HEK293 (cell line): Measurements from ENCODE around the gene CACNA2D4.

Experiments used
- CTCF ChIA-PET: fragments of 350-600 bp; formaldehyde crosslinking; extraction: SDS; loops from one replicate; lab custom pipeline; 2021; ENCODE audit warnings: antibody characterized with exemption; lab: Yijun Ruan, JAX
- POLR2A ChIA-PET: fragments of 300-600 bp; formaldehyde crosslinking; extraction: SDS; loops from one replicate; lab custom pipeline; 2020; ENCODE audit warnings: antibody characterized with exemption, inconsistent platforms; lab: Yijun Ruan, JAX
- H3K27ac ChIP-seq: fragments of 200-500 bp; sonication (Bioruptor generic); 2 replicates; pipeline ENCODE4 v1.5.1; 2014; ENCODE audit warnings: low read depth, low read length, control low read depth, inconsistent platforms; ENCODE audit errors: extremely low read depth
- H3K36me3 ChIP-seq, 2 experiments: fragments of 200-500 bp in 1 of 2; sonication (Bioruptor generic) in 1 of 2; 1 replicate in 1 of 2; 2 replicates in 1 of 2; pipeline ENCODE4 v1.5.1; 2014 to 2017; ENCODE audit warnings: inconsistent platforms in 2 of 2, low read length in 2 of 2; ENCODE audit not compliant: control insufficient read depth in 2 of 2, insufficient read depth in 1 of 2
- H3K4me1 ChIP-seq: fragments of 200-500 bp; sonication (Bioruptor generic); 2 replicates; pipeline ENCODE4 v1.5.1; 2014; ENCODE audit warnings: mild to moderate bottlenecking, low read length, inconsistent platforms; ENCODE audit not compliant: control insufficient read depth, insufficient read depth
- H3K4me3 ChIP-seq: 2 replicates; pipeline ENCODE4 v1.5.1; 2011; ENCODE audit warnings: low read depth, mild to moderate bottlenecking, control low read depth, low read length, moderate library complexity
- H3K9me3 ChIP-seq: fragments of 200-500 bp; sonication (Bioruptor generic); 2 replicates; pipeline ENCODE4 v1.5.1; 2014; ENCODE audit warnings: low read depth, low read length, inconsistent platforms; ENCODE audit not compliant: control insufficient read depth, insufficient read depth
- GFI1B ChIP-seq: fragments of 450-650 bp; formaldehyde crosslinking; IDR thresholded peaks from 2 replicates; pipeline ENCODE4 v1.5.1; 2016; ENCODE audit warnings: missing biosample characterization, missing genetic modification characterization
- PRDM4 ChIP-seq: fragments of 450-650 bp; formaldehyde crosslinking; IDR thresholded peaks from 2 replicates; pipeline ENCODE4 v1.5.1; 2017; ENCODE audit warnings: missing biosample characterization, missing genetic modification characterization
- SALL2 ChIP-seq: fragments of 450-650 bp; formaldehyde crosslinking; IDR thresholded peaks from 2 replicates; pipeline ENCODE4 v1.5.0; 2017; ENCODE audit warnings: missing biosample characterization, mild to moderate bottlenecking, missing genetic modification characterization, borderline replicate concordance
- SCRT1 ChIP-seq: fragments of 450-650 bp; formaldehyde crosslinking; IDR thresholded peaks from 2 replicates; pipeline ENCODE4 v1.5.1; 2016; ENCODE audit warnings: missing biosample characterization, missing genetic modification characterization, borderline replicate concordance
- SP7 ChIP-seq: fragments of 450-650 bp; formaldehyde crosslinking; IDR thresholded peaks from 2 replicates; pipeline ENCODE4 v1.5.1; 2016; ENCODE audit warnings: missing biosample characterization, missing genetic modification characterization
- TRIM28 ChIP-seq: IDR thresholded peaks from 2 replicates; pipeline ENCODE4 v1.6.1; 2011; ENCODE audit warnings: low read length, control low read depth, borderline replicate concordance
- WT1 ChIP-seq: fragments of 450-650 bp; formaldehyde crosslinking; IDR thresholded peaks from 2 replicates; pipeline ENCODE4 v1.5.1; 2016; ENCODE audit warnings: missing biosample characterization, missing genetic modification characterization
- ZBTB10 ChIP-seq: fragments of 450-650 bp; formaldehyde crosslinking; IDR thresholded peaks from 2 replicates; pipeline ENCODE4 v1.5.1; 2016; ENCODE audit warnings: missing biosample characterization, missing genetic modification characterization
- ZBTB7A ChIP-seq: fragments of 450-650 bp; formaldehyde crosslinking; IDR thresholded peaks from 2 replicates; pipeline ENCODE4 v1.5.1; 2016; ENCODE audit warnings: low read depth, missing biosample characterization, missing genetic modification characterization
- ZIC2 ChIP-seq: fragments of 450-650 bp; formaldehyde crosslinking; IDR thresholded peaks from 2 replicates; pipeline ENCODE4 v1.5.1; 2016; ENCODE audit warnings: missing biosample characterization, missing genetic modification characterization
- ZNF114 ChIP-seq: fragments of 450-650 bp; formaldehyde crosslinking; IDR thresholded peaks from 2 replicates; pipeline ENCODE4 v1.5.0; 2017; ENCODE audit warnings: missing biosample characterization, missing genetic modification characterization
- ZNF121 ChIP-seq: fragments of 450-650 bp; formaldehyde crosslinking; IDR thresholded peaks from 2 replicates; pipeline ENCODE4 v1.5.1; 2016; ENCODE audit warnings: missing biosample characterization, missing genetic modification characterization
- ZNF133 ChIP-seq: fragments of 450-650 bp; formaldehyde crosslinking; IDR thresholded peaks from 2 replicates; pipeline ENCODE4 v1.5.1; 2016; ENCODE audit warnings: missing biosample characterization, missing genetic modification characterization
- ZNF155 ChIP-seq: fragments of 450-650 bp; formaldehyde crosslinking; IDR thresholded peaks from 2 replicates; pipeline ENCODE4 v1.5.1; 2016; ENCODE audit warnings: missing biosample characterization, missing genetic modification characterization
- ZNF239 ChIP-seq: fragments of 450-650 bp; formaldehyde crosslinking; IDR thresholded peaks from 2 replicates; pipeline ENCODE4 v1.5.1; 2016; ENCODE audit warnings: missing biosample characterization, missing genetic modification characterization
- ZNF335 ChIP-seq: fragments of 450-650 bp; formaldehyde crosslinking; conservative IDR thresholded peaks from 2 replicates; pipeline ENCODE4 v1.5.1; 2016; ENCODE audit warnings: missing biosample characterization, missing genetic modification characterization
- ZNF404 ChIP-seq: fragments of 450-650 bp; formaldehyde crosslinking; IDR thresholded peaks from 2 replicates; pipeline ENCODE4 v1.5.1; 2017; ENCODE audit warnings: missing biosample characterization, missing genetic modification characterization
- ZNF423 ChIP-seq: fragments of 450-650 bp; formaldehyde crosslinking; IDR thresholded peaks from 2 replicates; pipeline ENCODE4 v1.5.1; 2016; ENCODE audit warnings: missing biosample characterization, missing genetic modification characterization
- ZNF510 ChIP-seq: fragments of 450-650 bp; formaldehyde crosslinking; IDR thresholded peaks from 2 replicates; pipeline ENCODE4 v1.5.1; 2018; ENCODE audit warnings: mild to moderate bottlenecking, missing genetic modification characterization, missing biosample characterization; ENCODE audit not compliant: insufficient replicate concordance
- ZNF548 ChIP-seq: fragments of 450-650 bp; formaldehyde crosslinking; IDR thresholded peaks from 2 replicates; pipeline ENCODE4 v1.5.1; 2016; ENCODE audit warnings: missing biosample characterization, missing genetic modification characterization
- ZNF560 ChIP-seq: fragments of 450-650 bp; formaldehyde crosslinking; IDR thresholded peaks from 2 replicates; pipeline ENCODE4 v1.5.1; 2017; ENCODE audit warnings: missing biosample characterization, missing genetic modification characterization, borderline replicate concordance
- ZNF621 ChIP-seq: fragments of 450-650 bp; formaldehyde crosslinking; IDR thresholded peaks from 2 replicates; pipeline ENCODE4 v1.5.1; 2017; ENCODE audit warnings: missing biosample characterization, missing genetic modification characterization
- ZNF624 ChIP-seq: fragments of 450-650 bp; formaldehyde crosslinking; IDR thresholded peaks from 2 replicates; pipeline ENCODE4 v1.5.1; 2017; ENCODE audit warnings: missing biosample characterization, missing genetic modification characterization
- ZNF660 ChIP-seq: fragments of 450-650 bp; IDR thresholded peaks from 2 replicates; pipeline ENCODE4 v1.5.1; 2018; ENCODE audit warnings: missing biosample characterization, mild to moderate bottlenecking, missing genetic modification characterization
- ZNF707 ChIP-seq: fragments of 450-650 bp; formaldehyde crosslinking; IDR thresholded peaks from 2 replicates; pipeline ENCODE4 v1.5.1; 2016; ENCODE audit warnings: missing biosample characterization, missing genetic modification characterization
- ZNF76 ChIP-seq: fragments of 450-650 bp; formaldehyde crosslinking; IDR thresholded peaks from 2 replicates; pipeline ENCODE4; 2016; ENCODE audit warnings: low read depth, missing biosample characterization, missing genetic modification characterization, borderline replicate concordance
- ZNF785 ChIP-seq: fragments of 450-650 bp; formaldehyde crosslinking; IDR thresholded peaks from 2 replicates; pipeline ENCODE4 v1.5.1; 2016; ENCODE audit warnings: missing biosample characterization, missing genetic modification characterization
- ZSCAN30 ChIP-seq: fragments of 450-650 bp; IDR thresholded peaks from 2 replicates; pipeline ENCODE4 v1.5.1; 2018; ENCODE audit warnings: missing biosample characterization, mild to moderate bottlenecking, missing genetic modification characterization, moderate library complexity

Gene CACNA2D4

GRCh38 chr12:1936406-1937320, 18.2 kb upstream of the CACNA2D4 start (continued):
- TF ChIP-seq ZBTB10 (tag by site-specific recombination) (no peak), ZNF121 (no peak), ZNF423 (tag by site-specific recombination) (peak; percentile 30; the same call in 1 of the 2 replicates), ZNF114 (tag by site-specific recombination) (no peak), ZNF707 (tag by site-specific recombination) (peak; percentile 64; the same call in 1 of the 2 replicates), ZIC2 (tag by site-specific recombination) (peak; percentile 22; the same call in 1 of the 2 replicates)
- TF ChIP-seq, all 188 proteins: peak for 9

DNA sequence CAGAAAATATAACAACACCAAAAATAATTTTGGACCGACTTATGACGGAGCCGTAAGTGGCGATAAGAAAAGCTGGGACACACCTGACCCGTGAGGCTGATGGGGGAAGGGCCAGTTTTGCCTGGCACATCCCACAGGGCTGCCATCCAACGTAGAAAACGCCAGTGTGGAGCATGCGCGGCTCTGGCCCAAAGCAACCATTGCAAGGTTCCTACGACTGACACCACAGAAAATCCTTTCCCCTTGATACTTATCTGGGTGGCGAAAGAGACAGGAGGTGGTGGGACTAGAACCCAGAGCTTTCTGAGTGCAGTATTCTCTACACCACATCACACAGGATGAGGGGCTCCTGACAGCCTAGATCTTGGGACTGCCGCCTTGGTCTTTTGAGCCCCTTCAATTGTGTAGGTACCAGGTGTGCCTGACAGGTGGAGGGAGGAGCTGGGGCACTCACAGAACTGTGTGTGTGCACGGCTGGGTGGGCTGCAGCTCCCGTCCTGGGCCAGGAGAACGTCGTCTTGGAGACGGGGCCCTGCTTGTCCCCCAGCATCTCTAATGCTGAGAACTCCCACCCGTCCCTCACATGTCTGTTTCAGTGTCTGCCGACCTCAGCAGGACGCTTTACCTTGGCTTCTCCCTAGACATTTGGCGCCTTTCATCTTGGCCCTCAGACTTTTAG, 17.4 kb upstream of the CACNA2D4 start:
- CTCF ChIA-PET: interaction anchor here (0.9 to 1.4 kb wide), 3 partner anchors 18 to 144 kb away, joined by 3 to 7 read pairs (median 5); partner anchors contain the start of gene CACNA2D4

GRCh38 chr12:1935242-1935641, 16.8 kb upstream of the CACNA2D4 start:
- POLR2A ChIA-PET: no interaction called here
- Histone ChIP-seq H3K27ac (no peak overlapping the region), H3K36me3 (peaks cover 0 to 19% of the 10 kb centered on the region in 2 experiments; a peak in 1 of 3 replicates), H3K4me1 (no peaks in the 10 kb centered on the region), H3K4me3 (no peak overlapping the region), H3K9me3 (no peaks in the 10 kb centered on the region)
- CTCF ChIA-PET: interaction anchor here (0.9 to 1.4 kb wide), 2 partner anchors 17 to 140 kb away, joined by 5 to 7 read pairs; partner anchors contain the start of gene CACNA2D4
- no peak for TF ChIP-seq ZNF560 (tag by site-specific recombination)
- TF ChIP-seq ZBTB7A (tag by site-specific recombination): no peak
- no peak for TF ChIP-seq ZNF548 (tag by site-specific recombination)
- no peak for TF ChIP-seq ZSCAN30 (tag by site-specific recombination)
- no peak for TF ChIP-seq GFI1B (tag by site-specific recombination)
- TF ChIP-seq ZIC2 (tag by site-specific recombination): no peak
- no peak for TF ChIP-seq TRIM28
- no peak for TF ChIP-seq WT1 (tag by site-specific recombination)
- TF ChIP-seq ZNF621: no peak
- TF ChIP-seq ZNF404 (tag by site-specific recombination): no peak
- no peak for TF ChIP-seq SCRT1
- TF ChIP-seq ZNF785: no peak
- no peak for TF ChIP-seq ZNF155 (tag by site-specific recombination)
- TF ChIP-seq ZNF660 (tag by site-specific recombination): no peak
- no peak for TF ChIP-seq ZNF624 (tag by site-specific recombination)
- TF ChIP-seq ZNF76 (tag by site-specific recombination): no peak
- TF ChIP-seq ZNF133 (tag by site-specific recombination): no peak
- no peak for TF ChIP-seq SALL2 (tag by site-specific recombination)

More for the DNA sequence above, 17.4 kb upstream of the CACNA2D4 start:
- no peaks in the 10 kb centered on the region for H3K9me3 ChIP-seq
- no peaks in the 10 kb centered on the region for H3K4me1 ChIP-seq
- H3K27ac ChIP-seq: no peak overlapping the region
- POLR2A ChIA-PET: no interaction called here
- no peak overlapping the region for H3K4me3 ChIP-seq
- H3K36me3 ChIP-seq: peaks cover 0 to 19% of the 10 kb centered on the region in 2 experiments; a peak in 1 of 3 replicates
- no peak for TF ChIP-seq SP7
- no peak for TF ChIP-seq ZNF335
- TF ChIP-seq ZNF510 (tag by site-specific recombination): no peak
- no peak for TF ChIP-seq ZNF239 (tag by site-specific recombination)
- no peak for TF ChIP-seq PRDM4 (tag by site-specific recombination)
